ENCODE results near the gene ARTN.

The ARTN gene

DNA sequence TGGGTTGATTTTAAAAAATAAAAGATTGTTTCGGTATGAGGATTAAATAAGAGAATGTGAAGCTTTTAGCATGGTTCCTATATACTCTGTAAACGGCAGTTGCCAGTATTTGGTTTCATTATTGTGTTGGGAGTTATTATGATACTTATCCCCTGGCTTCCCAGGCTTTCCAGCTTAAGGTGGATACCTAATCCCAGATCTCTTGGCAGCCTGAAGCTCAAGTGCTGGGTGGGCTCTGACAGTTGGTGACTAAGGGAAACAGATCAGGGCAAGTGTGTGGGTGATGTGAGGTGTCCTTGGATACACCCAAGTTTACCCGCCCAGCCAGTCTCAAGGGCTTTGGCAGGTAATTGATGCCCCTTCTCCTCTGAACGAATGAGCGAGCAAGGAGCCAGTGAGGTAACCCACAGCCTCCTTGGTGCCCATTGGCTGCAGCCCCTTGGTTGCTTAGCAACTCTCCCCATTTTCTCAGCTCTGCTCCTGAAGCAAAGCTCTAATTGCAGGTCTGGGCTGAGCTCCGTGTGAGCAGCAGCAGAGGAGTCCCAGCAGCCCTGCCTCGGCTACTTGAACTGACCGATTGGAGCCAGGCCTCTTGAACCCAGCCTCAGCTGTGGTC is 19.2 kb downstream of the ARTN start:
- no peaks in the 10 kb centered on the region for H3K9me3 ChIP-seq (replicated peaks; ENCODE audit: low read length)
- peaks cover 22% of the 10 kb centered on the region for H3K36me3 ChIP-seq (ENCODE audit: insufficient read depth, low read length)
- H3K9ac ChIP-seq (ENCODE audit: low read depth, low read length): no peak overlapping the region
- peaks cover 12% of the 10 kb centered on the region for H3K4me1 ChIP-seq (ENCODE audit: control insufficient read depth, insufficient read depth, low read length)
- no peak overlapping the region for H3K4me2 ChIP-seq (ENCODE audit: low read length)
- no peak overlapping the region for H3K4me3 ChIP-seq (ENCODE audit: low read length)
- H3K27me3 ChIP-seq (ENCODE audit: control insufficient read depth, insufficient read depth, low read length): no peaks in the 10 kb centered on the region

- H3K4me1 ChIP-seq (ENCODE audit: control insufficient read depth, insufficient read depth, low read length): peaks cover 7% of the 10 kb centered on the region
- peaks cover 25% of the 10 kb centered on the region for H3K36me3 ChIP-seq (ENCODE audit: insufficient read depth, low read length)
- no peaks in the 10 kb centered on the region for H3K9me3 ChIP-seq (replicated peaks; ENCODE audit: low read length)
- no peak overlapping the region for H3K4me2 ChIP-seq (ENCODE audit: low read length)
- H3K27me3 ChIP-seq (ENCODE audit: control insufficient read depth, insufficient read depth, low read length): no peaks in the 10 kb centered on the region
- H3K4me3 ChIP-seq (ENCODE audit: low read length): no peak overlapping the region
- no peak overlapping the region for H3K9ac ChIP-seq (ENCODE audit: low read depth, low read length)
These were observed 19.8 kb downstream of the ARTN start for GRCh38 chr1:43953361-43953760.

GRCh38 chr1:43954036-43954435 is 20.4 kb downstream of the ARTN start:
- Histone ChIP-seq H3K9me3 (replicated peaks; ENCODE audit: low read length) (no peaks in the 10 kb centered on the region), H3K4me2 (ENCODE audit: low read length) (no peak overlapping the region), H3K9ac (ENCODE audit: low read depth, low read length) (no peak overlapping the region), H3K36me3 (ENCODE audit: insufficient read depth, low read length) (peaks cover 31% of the 10 kb centered on the region), H3K27me3 (ENCODE audit: control insufficient read depth, insufficient read depth, low read length) (no peaks in the 10 kb centered on the region), H3K4me3 (ENCODE audit: low read length) (no peak overlapping the region), H3K4me1 (ENCODE audit: control insufficient read depth, insufficient read depth, low read length) (peaks cover under 1% of the 10 kb centered on the region)

DNA sequence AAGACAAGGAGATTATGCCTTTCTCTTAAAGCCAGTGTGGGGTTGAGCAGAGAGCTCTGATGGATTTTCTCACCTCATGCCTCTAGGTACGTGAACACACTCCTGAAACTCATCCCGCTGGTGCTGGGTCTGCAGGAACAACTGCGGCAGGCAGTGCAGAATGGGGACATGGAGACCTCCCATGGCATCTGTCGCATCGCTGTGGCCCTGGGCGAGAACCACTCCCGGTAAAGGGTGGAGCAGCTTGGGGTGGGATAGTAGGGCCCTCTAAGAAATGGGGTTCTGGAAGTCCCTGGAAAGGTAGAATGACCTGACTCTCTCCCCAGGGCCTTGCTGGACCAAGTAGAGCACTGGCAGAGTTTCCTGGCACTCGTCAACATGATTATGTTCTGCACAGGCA is 22.6 kb downstream of the ARTN start:
- Histone ChIP-seq H3K4me1 (ENCODE audit: control insufficient read depth, insufficient read depth, low read length) (no peaks in the 10 kb centered on the region), H3K4me2 (ENCODE audit: low read length) (no peak overlapping the region), H3K9ac (ENCODE audit: low read depth, low read length) (no peak overlapping the region), H3K36me3 (ENCODE audit: insufficient read depth, low read length) (peaks cover 35% of the 10 kb centered on the region), H3K27me3 (ENCODE audit: control insufficient read depth, insufficient read depth, low read length) (no peaks in the 10 kb centered on the region), H3K4me3 (ENCODE audit: low read length) (no peak overlapping the region), H3K9me3 (replicated peaks; ENCODE audit: low read length) (no peaks in the 10 kb centered on the region)

- no peak overlapping the region for H3K4me2 ChIP-seq (ENCODE audit: low read length)
- H3K4me3 ChIP-seq (ENCODE audit: low read length): no peak overlapping the region
- no peaks in the 10 kb centered on the region for H3K4me1 ChIP-seq (ENCODE audit: control insufficient read depth, insufficient read depth, low read length)
- peaks cover 42% of the 10 kb centered on the region for H3K36me3 ChIP-seq (ENCODE audit: insufficient read depth, low read length)
- H3K9me3 ChIP-seq (replicated peaks; ENCODE audit: low read length): no peaks in the 10 kb centered on the region
- no peaks in the 10 kb centered on the region for H3K27me3 ChIP-seq (ENCODE audit: control insufficient read depth, insufficient read depth, low read length)
- H3K9ac ChIP-seq (ENCODE audit: low read depth, low read length): no peak overlapping the region
These were observed 23.9 kb downstream of the ARTN start for GRCh38 chr1:43957407-43958040.

- no peaks in the 10 kb centered on the region for H3K27me3 ChIP-seq (ENCODE audit: control insufficient read depth, insufficient read depth, low read length)
- no peaks in the 10 kb centered on the region for H3K4me1 ChIP-seq (ENCODE audit: control insufficient read depth, insufficient read depth, low read length)
- H3K9ac ChIP-seq (ENCODE audit: low read depth, low read length): no peak overlapping the region
- no peak overlapping the region for H3K4me3 ChIP-seq (ENCODE audit: low read length)
- H3K36me3 ChIP-seq (ENCODE audit: insufficient read depth, low read length): peaks cover 51% of the 10 kb centered on the region
- H3K4me2 ChIP-seq (ENCODE audit: low read length): no peak overlapping the region
- no peaks in the 10 kb centered on the region for H3K9me3 ChIP-seq (replicated peaks; ENCODE audit: low read length)
These were observed 25.0 kb downstream of the ARTN start for GRCh38 chr1:43958351-43959255.

- Histone ChIP-seq H3K4me1 (ENCODE audit: control insufficient read depth, insufficient read depth, low read length) (no peaks in the 10 kb centered on the region), H3K4me2 (ENCODE audit: low read length) (no peak overlapping the region), H3K4me3 (ENCODE audit: low read length) (no peak overlapping the region), H3K36me3 (ENCODE audit: insufficient read depth, low read length) (peaks cover 62% of the 10 kb centered on the region), H3K9me3 (replicated peaks; ENCODE audit: low read length) (no peaks in the 10 kb centered on the region), H3K9ac (ENCODE audit: low read depth, low read length) (no peak overlapping the region), H3K27me3 (ENCODE audit: control insufficient read depth, insufficient read depth, low read length) (no peaks in the 10 kb centered on the region)
These were observed 27.2 kb downstream of the ARTN start for GRCh38 chr1:43960798-43961197.

GRCh38 chr1:43961692-43962091 is 28.1 kb downstream of the ARTN start:
- H3K36me3 ChIP-seq (ENCODE audit: insufficient read depth, low read length): peaks cover 62% of the 10 kb centered on the region
- H3K9me3 ChIP-seq (replicated peaks; ENCODE audit: low read length): no peaks in the 10 kb centered on the region
- no peaks in the 10 kb centered on the region for H3K27me3 ChIP-seq (ENCODE audit: control insufficient read depth, insufficient read depth, low read length)
- no peak overlapping the region for H3K4me2 ChIP-seq (ENCODE audit: low read length)
- H3K4me3 ChIP-seq (ENCODE audit: low read length): no peak overlapping the region
- H3K4me1 ChIP-seq (ENCODE audit: control insufficient read depth, insufficient read depth, low read length): no peaks in the 10 kb centered on the region
- no peak overlapping the region for H3K9ac ChIP-seq (ENCODE audit: low read depth, low read length)

DNA sequence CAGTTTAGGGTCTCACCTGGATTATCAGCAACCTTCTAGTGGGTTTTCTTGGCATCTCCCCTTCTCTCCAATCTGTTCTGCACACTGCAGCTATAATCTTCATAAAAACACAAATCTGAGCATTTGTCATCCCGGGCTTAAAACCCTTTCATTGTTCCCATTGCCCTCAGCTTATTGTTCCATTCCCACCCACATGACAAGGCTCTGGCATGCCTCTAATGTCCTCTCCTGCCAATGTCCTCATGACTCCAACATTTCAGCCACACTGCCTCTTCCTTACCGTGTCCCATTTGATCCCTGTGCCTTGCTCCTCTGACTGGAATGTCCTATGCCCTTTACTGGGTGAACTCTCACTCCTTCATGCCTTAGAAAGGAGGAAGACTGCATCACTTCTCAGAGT is 28.7 kb downstream of the ARTN start:
- Histone ChIP-seq H3K9me3 (replicated peaks; ENCODE audit: low read length) (no peaks in the 10 kb centered on the region), H3K27me3 (ENCODE audit: control insufficient read depth, insufficient read depth, low read length) (no peaks in the 10 kb centered on the region), H3K4me1 (ENCODE audit: control insufficient read depth, insufficient read depth, low read length) (no peaks in the 10 kb centered on the region), H3K9ac (ENCODE audit: low read depth, low read length) (no peak overlapping the region), H3K4me2 (ENCODE audit: low read length) (no peak overlapping the region), H3K36me3 (ENCODE audit: insufficient read depth, low read length) (peaks cover 55% of the 10 kb centered on the region), H3K4me3 (ENCODE audit: low read length) (no peak overlapping the region)

GRCh38 chr1:43963006-43963405 is 29.4 kb downstream of the ARTN start:
- Histone ChIP-seq H3K4me2 (ENCODE audit: low read length) (no peak overlapping the region), H3K4me1 (ENCODE audit: control insufficient read depth, insufficient read depth, low read length) (no peaks in the 10 kb centered on the region), H3K36me3 (ENCODE audit: insufficient read depth, low read length) (peaks cover 53% of the 10 kb centered on the region), H3K9me3 (replicated peaks; ENCODE audit: low read length) (no peaks in the 10 kb centered on the region), H3K27me3 (ENCODE audit: control insufficient read depth, insufficient read depth, low read length) (no peaks in the 10 kb centered on the region), H3K4me3 (ENCODE audit: low read length) (no peak overlapping the region), H3K9ac (ENCODE audit: low read depth, low read length) (no peak overlapping the region)

DNA sequence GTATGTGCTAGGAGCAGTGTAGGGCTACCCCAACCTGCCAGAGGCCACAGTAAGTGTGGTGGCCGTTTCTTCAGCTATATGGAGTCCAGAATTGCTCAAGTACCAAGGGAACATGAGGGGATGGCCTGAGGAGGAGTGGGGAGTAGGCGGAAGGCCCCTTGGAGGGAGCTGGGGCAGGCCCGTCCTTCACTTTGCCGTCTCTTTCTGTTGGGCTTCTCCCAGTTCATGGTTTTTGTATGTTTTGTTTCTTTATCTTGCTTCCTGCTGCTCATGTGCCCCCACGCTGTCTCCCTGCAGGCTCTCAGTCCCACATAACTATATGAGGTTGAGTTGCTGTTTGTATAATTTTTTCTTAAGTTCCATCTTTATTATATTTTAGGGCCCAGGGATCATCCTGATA is 30.3 kb downstream of the ARTN start:
- Histone ChIP-seq H3K36me3 (ENCODE audit: insufficient read depth, low read length) (peaks cover 47% of the 10 kb centered on the region), H3K9me3 (replicated peaks; ENCODE audit: low read length) (no peaks in the 10 kb centered on the region), H3K4me2 (ENCODE audit: low read length) (no peak overlapping the region), H3K27me3 (ENCODE audit: control insufficient read depth, insufficient read depth, low read length) (no peaks in the 10 kb centered on the region), H3K4me1 (ENCODE audit: control insufficient read depth, insufficient read depth, low read length) (no peaks in the 10 kb centered on the region), H3K9ac (ENCODE audit: low read depth, low read length) (no peak overlapping the region), H3K4me3 (ENCODE audit: low read length) (no peak overlapping the region)

Data from skeletal muscle satellite cell (primary cell).